ENCODE results near the gene RHBDF2.

RHBDF2 gene

GRCh38 chr17:76495663-76496400 is 5.4 kb downstream of the RHBDF2 start:
- no peak for DNase-seq
- no peaks in the 10 kb centered on the region for H3K36me3 ChIP-seq (ENCODE audit: control insufficient read depth in 4 of 4, insufficient read depth in 4 of 4, low read length in 3 of 4)
- no peak overlapping the region for H3K4me3 ChIP-seq (ENCODE audit: control insufficient read depth in 1 of 7, extremely low read depth in 1 of 7, insufficient read depth in 4 of 7, low read depth in 2 of 7, low read length in 6 of 7)
- H3K27ac ChIP-seq (ENCODE audit: insufficient read depth in 1 of 2, low read depth in 1 of 2, low read length in 2 of 2, poor library complexity in 1 of 2, severe bottlenecking in 2 of 2) = no peak overlapping the region
- POLR2A ChIA-PET = no interaction called here
- WGBS (ENCODE audit: insufficient coverage) = 95% methylated on average over 14 of the region's 16 CpGs
- no peaks in the 10 kb centered on the region for H3K9me3 ChIP-seq (ENCODE audit: control extremely low read depth in 1 of 5, control insufficient read depth in 4 of 5, insufficient read depth in 2 of 5, low read depth in 1 of 5, low read length in 4 of 5)
- H3K27me3 ChIP-seq (replicated peaks in 2 of 5; ENCODE audit: control insufficient read depth in 4 of 5, insufficient read depth in 5 of 5, low read length in 4 of 5) = no peaks in the 10 kb centered on the region
- peaks cover 0 to 76% (median 43%) of the 10 kb centered on the region in 4 experiments for H3K4me1 ChIP-seq (ENCODE audit: control extremely low read depth in 1 of 4, control insufficient read depth in 4 of 4, insufficient read depth in 4 of 4, low read length in 3 of 4)
- CTCF ChIA-PET = interaction anchor here (4.9 to 37.8 kb wide), 2 partner anchors 10 to 30 kb away, joined by 34 to 787 read pairs; partner anchors contain the start of genes AANAT and UBE2O

DNA sequence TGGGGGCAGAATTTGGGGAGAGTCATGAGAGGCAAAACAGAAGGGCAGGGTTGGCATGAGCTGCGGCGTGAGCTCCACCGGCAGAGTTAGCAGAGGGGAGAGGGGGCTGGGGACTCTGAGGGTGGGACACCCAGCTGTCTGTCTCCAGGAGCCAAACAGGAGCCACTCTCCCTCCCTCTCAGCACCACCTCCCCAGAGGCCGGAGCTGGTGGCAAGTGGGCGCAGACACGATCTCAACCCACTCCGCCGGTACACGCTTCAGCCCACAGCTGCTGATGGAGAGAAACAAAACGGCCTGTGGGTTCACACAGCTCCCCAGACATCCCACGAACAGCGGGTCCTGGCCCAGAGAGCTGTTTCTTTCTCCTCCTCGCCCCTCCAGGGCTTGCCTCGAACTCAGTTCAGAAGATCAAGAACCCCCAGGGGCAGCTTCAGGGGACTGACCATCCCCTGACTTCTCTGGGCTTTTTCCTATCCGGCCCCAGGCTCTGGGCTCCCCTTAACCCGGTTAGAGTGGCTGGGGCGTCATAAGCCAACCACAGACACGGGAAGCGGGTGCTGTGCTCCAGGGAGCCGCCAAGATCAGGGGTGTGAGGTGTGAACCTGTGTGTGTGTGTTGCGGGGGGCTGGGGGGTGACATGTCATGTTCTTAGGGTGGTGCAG is 7.6 kb downstream of the RHBDF2 start:
- CTCF ChIA-PET = interaction anchor here (0.9 to 37.8 kb wide), 9 partner anchors 9 to 105 kb away, joined by 3 to 787 read pairs (median 5); partner anchors contain the start of genes AANAT and UBE2O
- POLR2A ChIA-PET = interaction anchor here (0.6 to 0.8 kb wide), 2 partner anchors 13 to 1029 kb away, joined by 3 to 4 read pairs; no protein-coding TSS in a partner anchor
- peak in 1 of 3 donors; percentile 40 for DNase-seq
- 62% methylated on average over 13 of the region's 21 CpGs for WGBS (ENCODE audit: insufficient coverage)
- peak overlapping the region; percentile 50 to 73 for H3K27ac ChIP-seq (ENCODE audit: insufficient read depth in 1 of 2, low read depth in 1 of 2, low read length in 2 of 2, poor library complexity in 1 of 2, severe bottlenecking in 2 of 2)
- H3K4me3 ChIP-seq (ENCODE audit: control insufficient read depth in 1 of 7, extremely low read depth in 1 of 7, insufficient read depth in 4 of 7, low read depth in 2 of 7, low read length in 6 of 7) = peak overlapping the region in 5 of 7 experiments; percentile 24 to 63 (median 50)
- no peaks in the 10 kb centered on the region for H3K27me3 ChIP-seq (replicated peaks in 2 of 5; ENCODE audit: control insufficient read depth in 4 of 5, insufficient read depth in 5 of 5, low read length in 4 of 5)
- H3K9me3 ChIP-seq (ENCODE audit: control extremely low read depth in 1 of 5, control insufficient read depth in 4 of 5, insufficient read depth in 2 of 5, low read depth in 1 of 5, low read length in 4 of 5) = no peaks in the 10 kb centered on the region
- H3K4me1 ChIP-seq (ENCODE audit: control extremely low read depth in 1 of 4, control insufficient read depth in 4 of 4, insufficient read depth in 4 of 4, low read length in 3 of 4) = peaks cover 0 to 62% (median 36%) of the 10 kb centered on the region in 4 experiments
- no peaks in the 10 kb centered on the region for H3K36me3 ChIP-seq (ENCODE audit: control insufficient read depth in 4 of 4, insufficient read depth in 4 of 4, low read length in 3 of 4)

DNA sequence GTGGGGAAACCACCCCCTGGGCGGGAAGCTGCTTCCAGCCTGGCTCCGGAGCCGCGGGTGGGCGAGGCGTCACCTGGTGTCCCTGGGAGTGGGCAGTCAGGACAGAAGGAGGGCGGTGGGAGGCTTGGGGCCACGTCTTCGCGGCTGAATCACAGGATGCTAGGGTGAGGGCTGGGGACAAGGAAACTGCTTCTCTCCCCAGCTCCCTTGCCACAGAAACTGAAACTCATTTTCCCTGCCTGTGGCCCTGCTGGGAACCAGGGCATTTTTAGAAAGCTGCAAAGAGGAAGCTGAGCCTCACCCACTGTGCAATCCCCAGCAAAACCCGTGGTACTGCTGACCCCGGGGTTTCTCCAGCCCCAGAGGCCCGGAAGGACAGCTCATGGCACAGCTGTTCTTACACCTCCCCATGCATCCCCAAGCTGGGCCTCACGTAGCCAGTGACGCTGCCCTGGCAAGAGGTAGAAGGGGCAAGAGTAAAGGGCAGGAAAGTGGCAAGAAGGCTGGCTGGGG is 8.2 kb downstream of the RHBDF2 start:
- Histone ChIP-seq H3K9me3 (ENCODE audit: control extremely low read depth in 1 of 5, control insufficient read depth in 4 of 5, insufficient read depth in 2 of 5, low read depth in 1 of 5, low read length in 4 of 5) (no peaks in the 10 kb centered on the region), H3K27ac (ENCODE audit: insufficient read depth in 1 of 2, low read depth in 1 of 2, low read length in 2 of 2, poor library complexity in 1 of 2, severe bottlenecking in 2 of 2) (peak overlapping the region; percentile 50 to 73), H3K36me3 (ENCODE audit: control insufficient read depth in 4 of 4, insufficient read depth in 4 of 4, low read length in 3 of 4) (no peaks in the 10 kb centered on the region), H3K4me1 (ENCODE audit: control extremely low read depth in 1 of 4, control insufficient read depth in 4 of 4, insufficient read depth in 4 of 4, low read length in 3 of 4) (peaks cover 0 to 58% (median 36%) of the 10 kb centered on the region in 4 experiments), H3K4me3 (ENCODE audit: control insufficient read depth in 1 of 7, extremely low read depth in 1 of 7, insufficient read depth in 4 of 7, low read depth in 2 of 7, low read length in 6 of 7) (peak overlapping the region in 5 of 7 experiments; percentile 24 to 63 (median 50)), H3K27me3 (replicated peaks in 2 of 5; ENCODE audit: control insufficient read depth in 4 of 5, insufficient read depth in 5 of 5, low read length in 4 of 5) (no peaks in the 10 kb centered on the region)
- DNase-seq = peak; percentile 62 to 90 (median 87)
- WGBS (ENCODE audit: insufficient coverage) = 0% methylated on average over 9 of the region's 15 CpGs
- POLR2A ChIA-PET = interaction anchor here (0.6 to 0.8 kb wide), 3 partner anchors 8 to 1030 kb away, joined by 3 to 4 read pairs (median 3); no protein-coding TSS in a partner anchor
- CTCF ChIA-PET = interaction anchor here (0.9 to 37.8 kb wide), 9 partner anchors 9 to 106 kb away, joined by 3 to 787 read pairs (median 5); partner anchors contain the start of genes AANAT and UBE2O

DNA sequence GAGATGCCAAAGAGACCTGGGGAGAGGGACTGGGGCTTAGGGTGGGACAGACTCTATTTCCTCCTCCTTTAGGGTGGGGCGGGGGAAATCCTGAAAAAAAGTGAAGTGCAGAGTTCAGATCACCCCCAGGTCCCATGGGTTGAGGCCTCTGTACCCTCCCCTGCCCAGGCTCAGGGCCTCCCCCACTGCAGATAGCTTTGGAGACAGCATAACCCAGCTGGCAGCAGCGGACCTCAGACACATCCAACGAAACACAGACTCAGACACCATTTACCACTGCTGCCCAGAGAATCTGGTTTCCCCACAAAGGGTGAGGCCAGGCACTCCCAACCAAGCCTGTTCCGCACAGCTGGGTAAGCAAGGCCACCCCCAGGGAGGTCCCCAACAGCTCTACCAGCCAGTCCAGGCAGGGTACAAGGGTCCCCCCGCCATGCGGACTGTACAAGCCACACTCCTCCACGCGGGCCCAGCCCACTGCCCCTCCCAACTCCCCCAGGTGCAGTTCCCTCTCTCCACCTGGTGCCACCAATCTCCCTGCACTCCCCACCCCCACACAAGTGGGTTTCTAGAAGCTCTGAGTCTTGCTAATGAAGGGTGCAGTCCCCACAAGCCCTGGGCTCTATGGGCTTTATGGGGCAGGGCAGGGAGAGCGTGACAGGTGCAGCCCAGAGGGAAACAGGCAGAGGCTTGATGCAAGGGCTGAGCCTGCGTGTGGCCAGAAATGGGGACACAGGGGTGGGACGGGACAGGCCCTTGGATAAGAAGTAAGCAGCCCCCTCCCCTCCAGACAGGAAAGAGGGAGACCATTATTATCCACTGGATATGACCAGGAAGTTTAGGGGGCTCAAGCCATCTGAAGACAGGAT is 8.9 kb downstream of the RHBDF2 start:
- H3K4me3 ChIP-seq (ENCODE audit: control insufficient read depth in 1 of 7, extremely low read depth in 1 of 7, insufficient read depth in 4 of 7, low read depth in 2 of 7, low read length in 6 of 7) = peak overlapping the region in 5 of 7 experiments; percentile 24 to 63 (median 50)
- H3K36me3 ChIP-seq (ENCODE audit: control insufficient read depth in 4 of 4, insufficient read depth in 4 of 4, low read length in 3 of 4) = no peaks in the 10 kb centered on the region
- CTCF ChIA-PET = interaction anchor here (1.1 to 37.8 kb wide), 8 partner anchors 8 to 84 kb away, joined by 3 to 787 read pairs (median 6); partner anchors contain the start of genes AANAT and UBE2O
- WGBS (ENCODE audit: insufficient coverage) = 86% methylated on average over 4 of the region's 11 CpGs
- peak in 2 of 3 donors; percentile 33 to 49 for DNase-seq
- H3K4me1 ChIP-seq (ENCODE audit: control extremely low read depth in 1 of 4, control insufficient read depth in 4 of 4, insufficient read depth in 4 of 4, low read length in 3 of 4) = peaks cover 0 to 52% (median 36%) of the 10 kb centered on the region in 4 experiments
- no peaks in the 10 kb centered on the region for H3K9me3 ChIP-seq (ENCODE audit: control extremely low read depth in 1 of 5, control insufficient read depth in 4 of 5, insufficient read depth in 2 of 5, low read depth in 1 of 5, low read length in 4 of 5)
- POLR2A ChIA-PET = interaction anchor here (0.7 to 1.1 kb wide), 4 partner anchors 8 to 18 kb away, joined by 3 to 5 read pairs (median 4); no protein-coding TSS in a partner anchor
- H3K27me3 ChIP-seq (replicated peaks in 2 of 5; ENCODE audit: control insufficient read depth in 4 of 5, insufficient read depth in 5 of 5, low read length in 4 of 5) = no peaks in the 10 kb centered on the region
- H3K27ac ChIP-seq (ENCODE audit: insufficient read depth in 1 of 2, low read depth in 1 of 2, low read length in 2 of 2, poor library complexity in 1 of 2, severe bottlenecking in 2 of 2) = peak overlapping the region in 1 of 2 experiments; percentile 73

DNA sequence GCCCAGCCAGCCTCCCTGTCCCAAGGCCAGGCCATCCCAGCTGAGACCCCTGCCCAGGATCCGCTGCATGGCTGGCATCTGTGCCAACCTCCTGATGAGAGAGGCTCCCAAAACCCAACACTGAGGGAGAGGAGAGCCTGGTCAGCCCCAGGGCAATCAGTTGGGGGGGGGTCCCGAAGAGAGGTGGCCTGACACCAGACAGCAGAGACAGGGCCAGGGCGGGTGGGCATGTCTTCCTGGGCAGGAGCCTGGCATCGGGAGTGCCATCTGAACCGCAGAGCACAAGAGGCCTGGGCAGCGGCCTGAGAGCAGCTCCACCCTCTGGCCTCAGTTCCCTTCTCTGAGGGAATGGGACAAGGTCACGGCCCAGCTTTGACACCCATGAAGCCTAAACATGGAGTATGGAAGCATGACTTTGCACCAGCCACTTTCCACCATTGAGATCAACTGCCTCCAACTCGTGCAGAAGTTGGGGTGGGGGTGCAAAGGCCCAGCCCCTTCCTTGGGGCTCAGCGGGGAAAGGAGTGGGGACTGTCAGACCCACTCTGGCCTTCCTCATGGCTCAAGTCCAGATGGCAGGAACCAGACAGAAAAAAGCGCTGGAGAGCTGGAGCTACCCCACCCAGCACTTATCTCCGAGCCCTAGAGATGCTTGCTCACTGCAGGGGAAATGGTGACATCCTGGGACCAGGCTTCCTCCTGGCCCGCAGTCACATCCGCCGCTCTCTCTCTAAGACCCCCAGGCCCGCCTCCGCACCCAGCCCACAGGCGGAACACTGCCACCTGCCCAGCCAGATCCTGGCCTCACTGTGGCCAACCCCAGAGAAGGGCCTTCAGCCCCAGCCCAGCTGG is 9.7 kb downstream of the RHBDF2 start:
- no peaks in the 10 kb centered on the region for H3K9me3 ChIP-seq (ENCODE audit: control extremely low read depth in 1 of 5, control insufficient read depth in 4 of 5, insufficient read depth in 2 of 5, low read depth in 1 of 5, low read length in 4 of 5)
- 78% methylated on average over 12 of the region's 17 CpGs for WGBS (ENCODE audit: insufficient coverage)
- no peak overlapping the region for H3K4me3 ChIP-seq (ENCODE audit: control insufficient read depth in 1 of 7, extremely low read depth in 1 of 7, insufficient read depth in 4 of 7, low read depth in 2 of 7, low read length in 6 of 7)
- H3K27ac ChIP-seq (ENCODE audit: insufficient read depth in 1 of 2, low read depth in 1 of 2, low read length in 2 of 2, poor library complexity in 1 of 2, severe bottlenecking in 2 of 2) = peak overlapping the region in 1 of 2 experiments; percentile 73
- ChIA-PET CTCF (interaction anchor here (1.0 to 37.8 kb wide), 5 partner anchors 8 to 55 kb away, joined by 3 to 787 read pairs (median 5); partner anchors contain the start of genes AANAT and UBE2O), POLR2A (interaction anchor here (1.0 to 1.1 kb wide), 2 partner anchors 9 to 17 kb away, joined by 3 to 5 read pairs; no protein-coding TSS in a partner anchor)
- H3K36me3 ChIP-seq (ENCODE audit: control insufficient read depth in 4 of 4, insufficient read depth in 4 of 4, low read length in 3 of 4) = no peaks in the 10 kb centered on the region
- H3K27me3 ChIP-seq (replicated peaks in 2 of 5; ENCODE audit: control insufficient read depth in 4 of 5, insufficient read depth in 5 of 5, low read length in 4 of 5) = no peaks in the 10 kb centered on the region
- H3K4me1 ChIP-seq (ENCODE audit: control extremely low read depth in 1 of 4, control insufficient read depth in 4 of 4, insufficient read depth in 4 of 4, low read length in 3 of 4) = peaks cover 0 to 47% (median 36%) of the 10 kb centered on the region in 4 experiments
- DNase-seq = peak in 2 of 3 donors; percentile 37 to 54
